HG03378 (cell line): Measurements from ENCODE around the gene PFAS.
"Not testable (repeated sequence)": the region's sequence is repeated elsewhere in the genome, so short reads cannot be mapped to it uniquely, and the experiment has no call there.

Experiments used
- ATAC-seq: cut with Tn5 transposase; IDR thresholded peaks from one replicate; pipeline ENCODE4 v1.9.1; 2021; ENCODE audit warnings: mild to moderate bottlenecking, moderate library complexity; ENCODE audit not compliant: unreplicated experiment

The PFAS gene, protein sequence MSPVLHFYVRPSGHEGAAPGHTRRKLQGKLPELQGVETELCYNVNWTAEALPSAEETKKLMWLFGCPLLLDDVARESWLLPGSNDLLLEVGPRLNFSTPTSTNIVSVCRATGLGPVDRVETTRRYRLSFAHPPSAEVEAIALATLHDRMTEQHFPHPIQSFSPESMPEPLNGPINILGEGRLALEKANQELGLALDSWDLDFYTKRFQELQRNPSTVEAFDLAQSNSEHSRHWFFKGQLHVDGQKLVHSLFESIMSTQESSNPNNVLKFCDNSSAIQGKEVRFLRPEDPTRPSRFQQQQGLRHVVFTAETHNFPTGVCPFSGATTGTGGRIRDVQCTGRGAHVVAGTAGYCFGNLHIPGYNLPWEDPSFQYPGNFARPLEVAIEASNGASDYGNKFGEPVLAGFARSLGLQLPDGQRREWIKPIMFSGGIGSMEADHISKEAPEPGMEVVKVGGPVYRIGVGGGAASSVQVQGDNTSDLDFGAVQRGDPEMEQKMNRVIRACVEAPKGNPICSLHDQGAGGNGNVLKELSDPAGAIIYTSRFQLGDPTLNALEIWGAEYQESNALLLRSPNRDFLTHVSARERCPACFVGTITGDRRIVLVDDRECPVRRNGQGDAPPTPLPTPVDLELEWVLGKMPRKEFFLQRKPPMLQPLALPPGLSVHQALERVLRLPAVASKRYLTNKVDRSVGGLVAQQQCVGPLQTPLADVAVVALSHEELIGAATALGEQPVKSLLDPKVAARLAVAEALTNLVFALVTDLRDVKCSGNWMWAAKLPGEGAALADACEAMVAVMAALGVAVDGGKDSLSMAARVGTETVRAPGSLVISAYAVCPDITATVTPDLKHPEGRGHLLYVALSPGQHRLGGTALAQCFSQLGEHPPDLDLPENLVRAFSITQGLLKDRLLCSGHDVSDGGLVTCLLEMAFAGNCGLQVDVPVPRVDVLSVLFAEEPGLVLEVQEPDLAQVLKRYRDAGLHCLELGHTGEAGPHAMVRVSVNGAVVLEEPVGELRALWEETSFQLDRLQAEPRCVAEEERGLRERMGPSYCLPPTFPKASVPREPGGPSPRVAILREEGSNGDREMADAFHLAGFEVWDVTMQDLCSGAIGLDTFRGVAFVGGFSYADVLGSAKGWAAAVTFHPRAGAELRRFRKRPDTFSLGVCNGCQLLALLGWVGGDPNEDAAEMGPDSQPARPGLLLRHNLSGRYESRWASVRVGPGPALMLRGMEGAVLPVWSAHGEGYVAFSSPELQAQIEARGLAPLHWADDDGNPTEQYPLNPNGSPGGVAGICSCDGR (N-terminal part only)

GRCh38 chr17:8248751-8249607 is at the start of gene PFAS:
PFAS (plus strand) TSS chr17:8249289; CDS start chr17:8253938, 4,649 bp downstream.
- peak; percentile 43 for ATAC-seq

DNA sequence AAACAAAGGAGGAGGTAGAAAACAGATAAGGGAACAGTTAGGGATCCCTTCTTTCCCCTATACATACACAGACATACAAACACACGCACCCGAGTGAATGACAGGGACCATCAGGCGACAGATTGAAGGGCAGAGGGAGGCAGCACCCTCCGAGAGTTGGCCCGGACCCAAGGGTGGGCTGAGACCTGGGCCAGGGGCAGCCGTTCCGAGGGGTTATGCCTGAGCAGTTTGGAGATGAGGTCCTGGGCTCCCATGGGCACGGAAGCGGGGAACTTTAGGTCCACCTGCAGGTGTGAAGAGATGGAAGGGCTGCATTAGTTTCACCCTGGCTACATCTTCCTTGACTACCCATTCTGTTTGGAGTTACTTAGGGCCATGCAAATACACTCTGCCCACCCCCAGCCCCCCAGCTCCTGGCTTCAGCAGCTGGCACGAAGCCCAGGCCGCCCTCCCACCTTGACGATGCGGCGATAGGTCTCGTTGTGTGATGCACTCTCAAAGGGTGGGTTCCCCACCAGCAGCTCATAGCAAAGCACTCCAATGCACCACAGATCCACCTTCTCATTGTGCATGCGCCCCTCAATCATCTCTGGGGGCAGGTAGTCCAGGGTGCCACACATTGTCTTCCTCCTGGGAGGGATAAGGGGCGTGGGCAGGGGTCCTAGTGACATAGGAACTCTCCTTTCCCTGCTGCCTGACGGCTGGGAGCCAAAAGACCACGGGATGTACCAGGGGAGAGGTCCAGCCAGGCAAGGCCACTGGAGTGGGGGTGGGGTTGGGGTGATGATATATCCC is 44.1 kb upstream of the PFAS start:
- ATAC-seq: no peak

DNA sequence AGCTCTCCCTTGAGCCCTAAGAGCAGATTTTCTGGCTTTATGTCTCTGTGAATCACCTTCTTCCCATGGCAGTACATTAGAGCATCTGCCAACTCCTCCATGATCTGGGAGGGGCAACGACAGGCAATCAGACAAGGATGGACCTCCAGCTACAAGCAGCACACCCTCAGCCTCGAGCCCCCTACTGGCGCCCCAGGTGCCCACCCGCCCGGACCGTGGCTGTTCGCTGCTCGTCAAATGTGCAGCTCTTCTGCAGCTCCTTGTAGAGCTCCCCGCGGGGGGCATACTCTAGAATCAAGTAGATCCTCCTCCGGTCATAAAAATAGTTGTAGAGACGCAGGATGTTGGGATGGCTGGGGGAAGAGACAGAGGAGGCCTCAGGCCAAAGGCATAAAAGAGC is 42.6 kb upstream of the PFAS start:
- no peak for ATAC-seq

GRCh38 chr17:8209907-8210760 is 39.0 kb upstream of the PFAS start, which contains the start of gene AURKB:
AURKB (minus strand) TSS chr17:8210575; CDS start chr17:8210224, 351 bp downstream.
- ATAC-seq: peak; percentile 59

GRCh38 chr17:8210761-8211458 is 38.2 kb upstream of the PFAS start:
- no peak for ATAC-seq

DNA sequence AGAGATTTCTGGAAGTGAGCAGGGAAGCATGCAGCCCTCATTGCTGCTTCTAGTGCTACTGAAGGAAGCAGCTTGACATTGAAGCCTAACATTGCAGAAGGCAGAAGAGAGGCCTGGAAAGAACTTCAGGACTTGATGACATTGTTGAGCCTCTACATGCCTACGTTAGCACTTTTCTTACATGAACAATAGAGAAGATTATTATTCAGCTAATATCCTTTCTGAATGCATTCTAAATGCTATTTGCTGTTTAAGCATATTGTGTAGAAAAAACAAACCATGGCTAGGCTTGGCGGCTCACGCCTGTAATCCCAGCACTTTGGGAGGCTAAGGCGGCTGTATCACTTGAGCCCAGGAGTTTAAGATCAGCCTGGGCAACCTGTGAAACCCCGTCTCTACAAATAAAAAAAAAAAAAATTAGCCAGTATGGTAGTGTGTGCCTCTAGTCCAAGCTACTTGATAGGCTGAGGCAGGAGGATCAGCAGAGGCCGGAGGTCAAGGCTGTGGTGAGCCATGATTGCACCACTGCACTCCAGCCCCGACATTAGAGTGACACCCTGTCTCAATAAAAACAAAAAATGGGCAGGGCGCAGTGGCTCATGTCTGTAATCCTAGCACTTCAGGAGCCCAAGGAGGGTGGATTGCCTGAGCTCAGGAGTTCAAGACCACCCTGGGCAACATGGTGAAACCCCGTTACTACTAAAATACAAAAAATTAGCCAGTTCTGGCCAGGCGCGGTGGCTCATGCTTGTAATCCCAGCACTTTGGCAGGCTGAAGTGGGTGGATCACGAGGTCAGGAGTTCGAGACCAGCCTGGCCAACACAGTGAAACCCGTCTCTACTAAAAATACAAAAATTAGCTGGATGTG is 36.5 kb upstream of the PFAS start:
- ATAC-seq: no peak

GRCh38 chr17:8214000-8214399 is 35.1 kb upstream of the PFAS start:
- not testable (repeated sequence) for ATAC-seq

- no peak for ATAC-seq
Measured at GRCh38 chr17:8220783-8221662, 28.1 kb upstream of the PFAS start.

DNA sequence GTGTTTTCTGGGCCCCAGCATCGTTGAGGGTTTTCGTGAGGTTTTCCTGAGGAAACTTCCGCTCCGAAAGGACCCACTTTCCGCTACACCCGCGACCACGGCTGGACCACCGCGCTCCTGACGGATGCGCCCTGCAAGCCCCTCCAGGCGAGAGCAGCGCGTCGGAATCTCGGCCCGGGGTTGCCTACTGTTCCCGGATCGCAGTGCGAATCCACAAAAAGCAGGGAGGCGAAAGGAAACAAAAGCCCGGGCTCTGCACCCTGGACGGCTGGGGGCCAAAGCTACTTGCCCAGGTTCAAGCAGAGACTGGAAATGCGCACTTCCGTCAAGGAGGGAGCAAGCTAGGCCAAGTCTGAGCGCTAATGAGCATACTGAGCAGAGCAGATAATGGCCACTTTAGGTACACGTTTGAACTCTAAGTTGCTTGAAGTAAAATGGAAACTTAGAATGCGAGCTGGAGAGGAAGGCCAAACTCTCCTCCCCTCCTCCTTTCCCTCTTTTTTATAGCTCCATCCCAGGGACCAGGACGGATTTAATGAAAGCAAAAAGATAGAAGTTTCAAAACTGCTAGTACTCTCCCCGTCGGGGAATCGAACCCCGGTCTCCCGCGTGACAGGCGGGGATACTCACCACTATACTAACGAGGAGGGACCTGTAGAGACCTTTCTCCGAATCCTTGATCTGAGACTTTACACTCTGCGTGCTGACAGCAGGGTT is 27.3 kb upstream of the PFAS start:
- ATAC-seq: peak; percentile 45

DNA sequence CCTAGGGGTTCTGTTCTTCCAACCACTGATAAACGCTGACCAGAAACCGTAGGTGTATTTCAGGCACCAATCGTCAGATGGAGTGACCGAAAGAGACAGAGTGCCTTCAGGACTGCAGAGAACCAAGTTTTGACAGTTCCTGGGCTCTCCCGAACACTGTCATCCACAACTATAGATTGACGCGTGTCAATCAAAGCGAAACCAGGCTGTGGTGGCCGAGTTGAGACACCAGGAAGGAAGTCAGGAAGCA is 26.8 kb upstream of the PFAS start:
- ATAC-seq: peak; percentile 29

GRCh38 chr17:8222630-8223355 is 26.3 kb upstream of the PFAS start:
- peak; percentile 34 for ATAC-seq

DNA sequence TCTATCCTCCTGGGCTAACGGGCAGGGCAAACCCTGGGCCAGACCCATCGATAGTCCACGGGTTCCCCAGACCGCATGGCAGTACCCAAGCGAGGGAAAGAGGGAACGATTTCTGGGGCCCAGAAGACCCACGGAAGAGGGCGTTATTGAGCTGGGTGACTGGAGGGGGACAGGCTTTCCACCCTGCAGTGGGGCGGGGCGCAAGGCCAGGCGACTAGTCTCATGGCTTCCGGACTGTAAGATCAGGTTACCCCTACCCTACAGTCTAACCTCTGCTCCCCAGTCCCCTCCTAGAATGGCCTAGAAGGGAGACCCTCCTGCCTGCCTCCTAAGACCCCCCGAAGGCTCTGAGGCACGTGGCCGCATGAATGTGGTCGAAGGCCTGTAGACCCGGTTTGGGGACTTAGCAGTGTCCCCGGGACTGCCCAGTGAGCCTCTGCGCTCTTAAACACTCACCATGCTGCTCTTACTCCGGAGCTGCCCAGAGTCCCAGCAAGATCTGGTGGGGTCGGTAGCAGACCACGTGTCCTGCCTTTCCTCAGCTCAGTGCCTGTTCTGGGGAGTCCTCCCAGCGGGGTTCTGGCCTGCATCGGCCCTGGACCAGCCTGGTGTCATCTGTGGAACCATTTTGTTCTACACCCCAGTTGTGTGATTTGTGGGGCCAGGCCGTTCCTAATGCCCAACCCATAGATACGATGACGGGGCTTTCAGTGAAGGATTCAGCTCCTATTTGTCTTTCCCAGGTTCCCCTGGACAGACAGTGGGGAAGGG is 25.5 kb upstream of the PFAS start:
- no peak for ATAC-seq

- no peak for ATAC-seq
Measured at GRCh38 chr17:8224891-8225812, 23.9 kb upstream of the PFAS start.
